ENCODE results near the gene TP53BP2.

- TF ChIP-seq TAF1 (IDR thresholded peaks at IDR 0.05; ENCODE audit: borderline replicate concordance, low read depth, low read length) (no peak), POLR2A (IDR thresholded peaks at IDR 0.05; ENCODE audit: low read depth, low read length) (no peak)
Observed at GRCh38 chr1:223847781-223848345, 2.1 kb upstream of the TP53BP2 start.

Measured in GM12892 (cell line).